Panc1 (cell line): ENCODE data around the gene CLNS1A. TPM values are rescaled to one million over a fixed set of nuclear protein-coding genes. Genes with fewer than 3 reads are reported as not detected.

ENCODE experiments used
- ATAC-seq: fragments of 200-7000 bp; cut with Tn5 transposase; 2 replicates; pipeline ENCODE4 v1.9.1; 2020; ENCODE audit warnings: mild to moderate bottlenecking, moderate library complexity
- Bru-seq: library from RNA; stranded (reverse); fragments of 400-500 nt; gene quantifications from one replicate; lab custom pipeline; 2021; lab: Mats Ljungman, UMichigan
- BruChase-seq, 2 experiments: library from RNA; stranded (reverse); fragments of 400-500 nt; gene quantifications; one replicate each; lab custom pipeline; 2021; lab: Mats Ljungman, UMichigan
- BruUV-seq: library from RNA; stranded (reverse); fragments of 400-500 nt; replicated peaks from 2 replicates; lab custom pipeline; 2021; lab: Mats Ljungman, UMichigan
- CTCF ChIA-PET: fragments of 300-600 bp; sonication (Branson Sonifier 250); formaldehyde crosslinking; loops from one replicate; lab custom pipeline; 2022; ENCODE audit warnings: antibody characterized with exemption; lab: Charles Lee
- POLR2A ChIA-PET: fragments of 300-600 bp; sonication (Branson Sonifier 250); formaldehyde crosslinking; loops from one replicate; lab custom pipeline; 2022; ENCODE audit warnings: antibody characterized with exemption; lab: Charles Lee
- DNase-seq: peaks from one replicate; pipeline ENCODE4 v3.0.0-alpha.2; 2010; ENCODE audit warnings: low read depth, low spot score
- H3K27ac ChIP-seq: 2 replicates; pipeline ENCODE4 v1.5.1; 2011; ENCODE audit warnings: mild to moderate bottlenecking, low read length, inconsistent platforms
- H3K27me3 ChIP-seq: fragments of 200-500 bp; sonication (Bioruptor generic); 2 replicates; pipeline ENCODE4 v1.6.0; 2014; ENCODE audit warnings: low read length, inconsistent platforms; ENCODE audit not compliant: control insufficient read depth, insufficient read depth
- H3K36me3 ChIP-seq: fragments of 200-500 bp; sonication (Bioruptor generic); 2 replicates; pipeline ENCODE4 v1.5.1; 2014; ENCODE audit warnings: inconsistent platforms, mild to moderate bottlenecking, low read length, moderate library complexity; ENCODE audit not compliant: control insufficient read depth, insufficient read depth
- H3K4me1 ChIP-seq: 2 replicates; pipeline ENCODE4 v1.5.1; 2011; ENCODE audit warnings: inconsistent platforms, mild to moderate bottlenecking, low read length, moderate library complexity; ENCODE audit not compliant: control insufficient read depth, insufficient read depth
- H3K4me3 ChIP-seq, 2 experiments: 2 replicates each; pipeline ENCODE4 v1.5.1; 2011 to 2012; ENCODE audit warnings: low read depth in 2 of 2, low read length in 2 of 2, mild to moderate bottlenecking in 2 of 2, inconsistent platforms in 1 of 2, moderate library complexity in 1 of 2
- H3K9me3 ChIP-seq: fragments of 200-500 bp; sonication (Bioruptor generic); 2 replicates; pipeline ENCODE4 v1.5.1; 2014; ENCODE audit warnings: low read depth, mild to moderate bottlenecking, inconsistent platforms, low read length, moderate library complexity; ENCODE audit not compliant: control insufficient read depth, insufficient read depth
- POLR2AphosphoS5 ChIP-seq: IDR thresholded peaks from 2 replicates; pipeline ENCODE4 v1.6.1; 2012; ENCODE audit warnings: mild to moderate bottlenecking, low read depth, low read length, moderate library complexity
- SIN3A ChIP-seq: IDR thresholded peaks from 2 replicates; pipeline ENCODE4 v1.6.1; 2012; ENCODE audit warnings: low read depth, mild to moderate bottlenecking, low read length, moderate library complexity, borderline replicate concordance; ENCODE audit not compliant: insufficient read depth
- TCF7L2 ChIP-seq: IDR thresholded peaks from 2 replicates; pipeline ENCODE4 v1.6.1; 2011; ENCODE audit warnings: mild to moderate bottlenecking, low read depth, low read length, inconsistent platforms
- in situ Hi-C: cut with HindIII; loops from 2 replicates; pipeline ENCODE4 v1.10.0; 2016; ENCODE audit warnings: low sequenced_read_pairs, low pct_unique_long_range_greater_than_20kb
- intact Hi-C: fragments of 100-400 bp; cut with micrococcal nuclease; formaldehyde crosslinking; loops from one replicate; pipeline ENCODE4 v1.10.0; 2022; ENCODE audit not compliant: unreplicated experiment
- long read RNA-seq: library from polyadenylated mRNA; unstranded; transcript quantifications from one replicate; pipeline ENCODE4 v2.0.0, GENCODE V29; 2021; ENCODE audit not compliant: unreplicated experiment
- polyA plus RNA-seq: library from polyadenylated mRNA; unstranded; fragments of >200 nt; gene quantifications from one replicate; pipeline ENCODE4 v1.2.1, GENCODE V29; 2012; ENCODE audit warnings: missing spikeins; ENCODE audit not compliant: insufficient read length
- total RNA-seq: library from RNA; stranded (reverse); gene quantifications from one replicate; pipeline ENCODE4 v1.2.1, GENCODE V29; 2021; ENCODE audit not compliant: unreplicated experiment
- TF ChIP-seq, protein P1 (sequence below): fragments of 450-650 bp; IDR thresholded peaks from 2 replicates; pipeline ENCODE4 v1.5.1; 2017; ENCODE audit warnings: mild to moderate bottlenecking
- TF ChIP-seq, protein P2 (sequence below), 2 experiments: IDR thresholded peaks; 2 replicates each; pipeline ENCODE4 v1.6.1; 2011 to 2012; ENCODE audit warnings: low read depth in 2 of 2, control low read depth in 1 of 2, low read length in 1 of 2, mild to moderate bottlenecking in 1 of 2, moderate library complexity in 1 of 2; ENCODE audit not compliant: insufficient read depth in 1 of 2

CLNS1A gene, protein sequence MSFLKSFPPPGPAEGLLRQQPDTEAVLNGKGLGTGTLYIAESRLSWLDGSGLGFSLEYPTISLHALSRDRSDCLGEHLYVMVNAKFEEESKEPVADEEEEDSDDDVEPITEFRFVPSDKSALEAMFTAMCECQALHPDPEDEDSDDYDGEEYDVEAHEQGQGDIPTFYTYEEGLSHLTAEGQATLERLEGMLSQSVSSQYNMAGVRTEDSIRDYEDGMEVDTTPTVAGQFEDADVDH
- total RNA-seq (117 TPM), Bru-seq, nascent RNA (percentile 90 among the genes with signal in this experiment), BruChase-seq, experiment 1, labeled RNA remaining after a 2-hour chase (percentile 88 among the genes with signal in this experiment), BruChase-seq, experiment 2, labeled RNA remaining after a 6-hour chase (percentile 91 among the genes with signal in this experiment)
- polyA plus RNA-seq: 140 TPM
- long read RNA-seq, transcript CLNS1A-204 (7 exons, 2,993 nt): major isoform, 95 of 188 reads
- long read RNA-seq, partial matches to known transcripts: 2 of 188 reads
- long read RNA-seq, other reads (novel, unspliced or antisense): 87 of 188 reads

DNA sequence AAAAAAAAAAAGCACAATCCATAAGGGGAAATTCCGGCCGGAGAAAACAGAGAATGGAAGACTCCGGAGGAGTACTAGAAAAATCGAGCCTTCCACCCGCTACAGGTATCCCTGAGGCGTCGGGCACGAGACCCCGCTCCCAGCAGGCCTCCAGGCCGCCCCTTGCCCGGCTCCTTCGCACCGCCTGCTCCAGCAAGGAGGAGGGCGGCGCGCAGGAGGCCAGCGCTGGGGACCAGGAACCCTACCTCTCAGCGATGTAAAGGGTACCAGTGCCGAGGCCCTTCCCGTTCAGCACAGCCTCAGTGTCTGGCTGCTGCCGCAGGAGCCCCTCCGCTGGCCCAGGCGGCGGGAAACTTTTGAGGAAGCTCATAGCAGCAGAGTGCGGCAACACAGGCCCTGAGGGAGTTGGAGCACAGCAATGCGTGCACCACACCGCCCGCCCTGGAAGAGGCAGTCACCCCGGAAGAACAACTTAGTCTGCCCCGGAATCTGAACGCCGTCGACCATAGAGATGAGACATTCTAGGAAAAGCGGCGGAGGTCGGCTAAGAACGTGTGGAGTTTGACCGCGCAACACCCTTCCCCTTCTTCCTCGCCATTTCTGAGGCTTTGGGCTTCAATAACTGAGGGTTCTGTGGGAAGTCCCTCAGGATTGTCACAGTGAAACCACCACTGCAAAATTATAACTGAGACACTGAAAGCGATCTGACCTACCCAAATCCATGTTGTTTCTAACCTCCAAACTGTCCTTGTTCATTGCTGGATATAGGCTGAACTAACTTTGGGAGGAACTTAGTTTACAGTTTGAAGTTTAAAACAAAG, at the start of gene CLNS1A:
TSS of gene CLNS1A (minus strand) at position 450 of the 821 bp plus-strand sequence. CDS start at position 370, 80 bp downstream.
- peak; percentile 80 for DNase-seq
- H3K27ac ChIP-seq: peak within 1 kb of the TSS; percentile 99
- intact Hi-C loops: no loop called here
- CTCF ChIA-PET: interaction anchor here (0.6 kb wide), 1 partner anchor 325 kb away, joined by 4 read pairs; no protein-coding TSS in a partner anchor
- TF ChIP-seq TCF7L2: peak; percentile 36; the same call in 1 of the 2 replicates
- peak; percentile 96 for TF ChIP-seq POLR2AphosphoS5
- TF ChIP-seq, protein P1, sequence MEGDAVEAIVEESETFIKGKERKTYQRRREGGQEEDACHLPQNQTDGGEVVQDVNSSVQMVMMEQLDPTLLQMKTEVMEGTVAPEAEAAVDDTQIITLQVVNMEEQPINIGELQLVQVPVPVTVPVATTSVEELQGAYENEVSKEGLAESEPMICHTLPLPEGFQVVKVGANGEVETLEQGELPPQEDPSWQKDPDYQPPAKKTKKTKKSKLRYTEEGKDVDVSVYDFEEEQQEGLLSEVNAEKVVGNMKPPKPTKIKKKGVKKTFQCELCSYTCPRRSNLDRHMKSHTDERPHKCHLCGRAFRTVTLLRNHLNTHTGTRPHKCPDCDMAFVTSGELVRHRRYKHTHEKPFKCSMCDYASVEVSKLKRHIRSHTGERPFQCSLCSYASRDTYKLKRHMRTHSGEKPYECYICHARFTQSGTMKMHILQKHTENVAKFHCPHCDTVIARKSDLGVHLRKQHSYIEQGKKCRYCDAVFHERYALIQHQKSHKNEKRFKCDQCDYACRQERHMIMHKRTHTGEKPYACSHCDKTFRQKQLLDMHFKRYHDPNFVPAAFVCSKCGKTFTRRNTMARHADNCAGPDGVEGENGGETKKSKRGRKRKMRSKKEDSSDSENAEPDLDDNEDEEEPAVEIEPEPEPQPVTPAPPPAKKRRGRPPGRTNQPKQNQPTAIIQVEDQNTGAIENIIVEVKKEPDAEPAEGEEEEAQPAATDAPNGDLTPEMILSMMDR: no peak
- TF ChIP-seq SIN3A: peak; percentile 85; the same call in 1 of the 2 replicates
- TF ChIP-seq, protein P2, sequence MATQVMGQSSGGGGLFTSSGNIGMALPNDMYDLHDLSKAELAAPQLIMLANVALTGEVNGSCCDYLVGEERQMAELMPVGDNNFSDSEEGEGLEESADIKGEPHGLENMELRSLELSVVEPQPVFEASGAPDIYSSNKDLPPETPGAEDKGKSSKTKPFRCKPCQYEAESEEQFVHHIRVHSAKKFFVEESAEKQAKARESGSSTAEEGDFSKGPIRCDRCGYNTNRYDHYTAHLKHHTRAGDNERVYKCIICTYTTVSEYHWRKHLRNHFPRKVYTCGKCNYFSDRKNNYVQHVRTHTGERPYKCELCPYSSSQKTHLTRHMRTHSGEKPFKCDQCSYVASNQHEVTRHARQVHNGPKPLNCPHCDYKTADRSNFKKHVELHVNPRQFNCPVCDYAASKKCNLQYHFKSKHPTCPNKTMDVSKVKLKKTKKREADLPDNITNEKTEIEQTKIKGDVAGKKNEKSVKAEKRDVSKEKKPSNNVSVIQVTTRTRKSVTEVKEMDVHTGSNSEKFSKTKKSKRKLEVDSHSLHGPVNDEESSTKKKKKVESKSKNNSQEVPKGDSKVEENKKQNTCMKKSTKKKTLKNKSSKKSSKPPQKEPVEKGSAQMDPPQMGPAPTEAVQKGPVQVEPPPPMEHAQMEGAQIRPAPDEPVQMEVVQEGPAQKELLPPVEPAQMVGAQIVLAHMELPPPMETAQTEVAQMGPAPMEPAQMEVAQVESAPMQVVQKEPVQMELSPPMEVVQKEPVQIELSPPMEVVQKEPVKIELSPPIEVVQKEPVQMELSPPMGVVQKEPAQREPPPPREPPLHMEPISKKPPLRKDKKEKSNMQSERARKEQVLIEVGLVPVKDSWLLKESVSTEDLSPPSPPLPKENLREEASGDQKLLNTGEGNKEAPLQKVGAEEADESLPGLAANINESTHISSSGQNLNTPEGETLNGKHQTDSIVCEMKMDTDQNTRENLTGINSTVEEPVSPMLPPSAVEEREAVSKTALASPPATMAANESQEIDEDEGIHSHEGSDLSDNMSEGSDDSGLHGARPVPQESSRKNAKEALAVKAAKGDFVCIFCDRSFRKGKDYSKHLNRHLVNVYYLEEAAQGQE (IDR thresholded peaks at IDR 0.05; ENCODE audit: insufficient read depth in 1 of 2, low read depth in 2 of 2, low read length in 1 of 2): peak; percentile 32 to 42; a peak in 1 of 4 replicates
- H3K36me3 ChIP-seq: no peaks in the 10 kb centered on the region; the same call in 1 of the 2 replicates
- ATAC-seq: peak; percentile 99
- no peaks in the 10 kb centered on the region for H3K9me3 ChIP-seq
- in situ Hi-C loops: no loop called here
- BruUV-seq: no TSS peak
- no peaks in the 10 kb centered on the region for H3K27me3 ChIP-seq
- peak within 1 kb of the TSS; percentile 76 to 92 for H3K4me3 ChIP-seq
- H3K4me1 ChIP-seq: peaks cover 9% of the 10 kb centered on the region
- POLR2A ChIA-PET: interaction anchor here (0.6 to 0.7 kb wide), 2 partner anchors 41 to 467 kb away, joined by 3 to 6 read pairs; no protein-coding TSS in a partner anchor

DNA sequence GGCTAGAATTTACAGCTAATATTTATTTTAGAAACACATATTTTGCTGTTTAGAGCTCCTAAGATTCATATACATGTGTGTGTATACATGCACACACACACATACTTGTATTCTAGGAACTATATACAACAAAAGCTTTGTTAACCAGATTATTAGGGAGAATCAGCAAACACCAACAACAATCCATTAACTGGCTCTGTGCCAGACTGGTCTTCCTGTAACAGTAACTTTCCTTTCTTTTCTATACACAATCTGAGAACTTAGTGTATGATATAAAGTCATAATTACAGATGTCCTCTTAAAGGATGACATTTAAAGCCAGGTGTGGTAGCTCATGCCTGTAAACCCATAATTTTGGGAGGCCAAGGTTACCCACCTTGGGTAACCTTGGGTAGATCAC, 49.5 kb upstream of the CLNS1A start:
- ChIA-PET CTCF (no interaction called here), POLR2A (interaction anchor here (0.6 kb wide), 1 partner anchor 95 kb away, joined by 3 read pairs; no protein-coding TSS in a partner anchor)
- DNase-seq (no peak), ATAC-seq (no peak)
- in situ Hi-C loops: no loop called here
- intact Hi-C loops: no loop called here
- H3K27ac ChIP-seq: no peak overlapping the region
- TF ChIP-seq SIN3A: no peak
- TF ChIP-seq TCF7L2: no peak
- TF ChIP-seq, protein P2 (IDR thresholded peaks at IDR 0.05; ENCODE audit: insufficient read depth in 1 of 2, low read depth in 2 of 2, low read length in 1 of 2): no peak
- TF ChIP-seq, protein P1: no peak
- TF ChIP-seq POLR2AphosphoS5: no peak
- H3K4me1 ChIP-seq: no peaks in the 10 kb centered on the region
- no peak overlapping the region for H3K4me3 ChIP-seq
- H3K9me3 ChIP-seq: no peaks in the 10 kb centered on the region
- BruUV-seq: no TSS peak
- H3K27me3 ChIP-seq: no peaks in the 10 kb centered on the region
- H3K36me3 ChIP-seq: peaks cover 24% of the 10 kb centered on the region
